HG03045 (cell line): ENCODE results near the gene TMEM219.
"Not testable (repeated sequence)": the region's sequence is repeated elsewhere in the genome, so short reads cannot be mapped to it uniquely, and the experiment has no call there.

Experiments
- ATAC-seq: cut with Tn5 transposase; IDR thresholded peaks from one replicate; pipeline ENCODE4 v1.9.1; 2021; ENCODE audit warnings: mild to moderate bottlenecking, moderate library complexity; ENCODE audit not compliant: unreplicated experiment

Gene TMEM219

GRCh38 chr16:29950806-29951461, 10.9 kb upstream of the TMEM219 start:
- ATAC-seq, result no peak

- no peak for ATAC-seq
Measured at GRCh38 chr16:29951625-29952365, 10.1 kb upstream of the TMEM219 start.

- no peak for ATAC-seq
Measured at GRCh38 chr16:29958756-29959155, 3.1 kb upstream of the TMEM219 start.

- ATAC-seq, result no peak
Measured at GRCh38 chr16:29959293-29959692, 2.6 kb upstream of the TMEM219 start.

- ATAC-seq, result not testable (repeated sequence)
Measured at GRCh38 chr16:29959821-29960220, 2.1 kb upstream of the TMEM219 start.

GRCh38 chr16:29961127-29961478, 776 bp upstream of the TMEM219 start:
- ATAC-seq, result no peak

GRCh38 chr16:29962344-29962994, 590 bp downstream of the TMEM219 start:
- no peak for ATAC-seq

- no peak for ATAC-seq
Measured at GRCh38 chr16:29963021-29963743, 1.3 kb downstream of the TMEM219 start.

- no peak for ATAC-seq
Measured at GRCh38 chr16:29968205-29968604, 6.3 kb downstream of the TMEM219 start.

- ATAC-seq, result no peak
Measured at GRCh38 chr16:29971304-29971703, 9.4 kb downstream of the TMEM219 start.

GRCh38 chr16:29972500-29972899, 10.6 kb downstream of the TMEM219 start:
- ATAC-seq, result no peak

GRCh38 chr16:29972992-29973383, 11.1 kb downstream of the TMEM219 start:
- ATAC-seq, result no peak

GRCh38 chr16:29973384-29974246, 11.7 kb downstream of the TMEM219 start, which contains the start of gene TAOK2:
TSS of gene TAOK2 (plus strand) at chr16:29973868. CDS start at chr16:29977773, 3,905 bp downstream.
- peak; percentile 93 for ATAC-seq

- no peak for ATAC-seq
Measured at GRCh38 chr16:29974291-29975133, 12.6 kb downstream of the TMEM219 start.

- ATAC-seq, result no peak
Measured at GRCh38 chr16:29975134-29975538, 13.3 kb downstream of the TMEM219 start.

- ATAC-seq, result no peak
Measured at GRCh38 chr16:29975811-29976511, 14.1 kb downstream of the TMEM219 start.

- no peak for ATAC-seq
Measured at GRCh38 chr16:29977063-29977825, 15.4 kb downstream of the TMEM219 start.

- ATAC-seq, result no peak
Measured at GRCh38 chr16:29978081-29978480, 16.2 kb downstream of the TMEM219 start.
